ENCODE results near the gene NDUFS4.

The NDUFS4 gene

GRCh38 chr5:53594419-53594818 is 34.0 kb downstream of the NDUFS4 start:
- TF ChIP-seq REST (IDR thresholded peaks at IDR 0.05; ENCODE audit: insufficient read depth in 1 of 2, low read depth in 2 of 2, low read length in 2 of 2): no peak

- TF ChIP-seq SIN3A (IDR thresholded peaks at IDR 0.05; ENCODE audit: borderline replicate concordance, insufficient read depth, low read length) (no peak), TAF1 (IDR thresholded peaks at IDR 0.05; ENCODE audit: borderline replicate concordance, insufficient read depth, low read length) (no peak), FOXP2 (optimal IDR thresholded peaks at IDR 0.05; ENCODE audit: borderline replicate concordance, extremely low read depth, extremely low read length, insufficient read depth) (no peak), POLR2AphosphoS5 (IDR thresholded peaks at IDR 0.05; ENCODE audit: low read depth, low read length) (no peak), REST (IDR thresholded peaks at IDR 0.05; ENCODE audit: insufficient read depth in 1 of 2, low read depth in 2 of 2, low read length in 2 of 2) (no peak)
Observed at GRCh38 chr5:53597894-53598293, 37.5 kb downstream of the NDUFS4 start.

- TF ChIP-seq SIN3A (IDR thresholded peaks at IDR 0.05; ENCODE audit: borderline replicate concordance, insufficient read depth, low read length) (no peak), REST (IDR thresholded peaks at IDR 0.05; ENCODE audit: insufficient read depth in 1 of 2, low read depth in 2 of 2, low read length in 2 of 2) (no peak), FOXP2 (optimal IDR thresholded peaks at IDR 0.05; ENCODE audit: borderline replicate concordance, extremely low read depth, extremely low read length, insufficient read depth) (no peak), POLR2AphosphoS5 (IDR thresholded peaks at IDR 0.05; ENCODE audit: low read depth, low read length) (no peak), TAF1 (IDR thresholded peaks at IDR 0.05; ENCODE audit: borderline replicate concordance, insufficient read depth, low read length) (no peak)
Observed at GRCh38 chr5:53601570-53601969, 41.1 kb downstream of the NDUFS4 start.

DNA sequence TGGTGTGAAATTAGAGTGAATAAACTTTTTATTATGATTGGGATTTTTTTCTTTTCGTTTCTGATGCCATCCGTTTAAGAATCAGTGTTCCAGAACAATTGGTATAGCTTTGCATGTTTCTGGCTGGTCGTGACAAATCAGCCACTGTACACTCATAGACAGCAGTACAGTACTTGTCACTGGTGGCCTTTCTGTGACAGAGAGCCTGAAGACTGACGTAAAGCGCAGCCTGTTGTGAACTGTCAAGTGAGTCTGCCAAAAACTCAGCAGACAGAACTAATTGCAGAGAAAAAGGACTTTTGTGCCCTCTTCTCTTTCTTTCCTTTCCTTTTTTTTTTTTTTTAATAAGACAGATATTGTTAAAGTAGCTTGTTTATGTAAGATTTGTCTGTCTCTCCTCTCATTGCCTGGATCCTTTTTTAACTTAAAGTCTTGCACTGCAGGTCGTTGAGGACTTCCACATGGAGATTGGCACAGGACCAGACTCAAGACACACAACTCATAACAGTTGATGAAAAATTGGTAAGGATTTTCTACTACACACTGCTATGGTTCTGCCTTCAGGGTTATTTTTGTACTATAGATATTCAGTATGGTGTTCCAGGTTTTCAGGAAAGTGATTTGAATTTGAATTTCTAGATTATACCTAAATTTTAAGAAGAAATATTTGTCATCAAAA is 42.7 kb downstream of the NDUFS4 start:
- TF ChIP-seq REST (IDR thresholded peaks at IDR 0.05; ENCODE audit: insufficient read depth in 1 of 2, low read depth in 2 of 2, low read length in 2 of 2): no peak
- TF ChIP-seq FOXP2 (optimal IDR thresholded peaks at IDR 0.05; ENCODE audit: borderline replicate concordance, extremely low read depth, extremely low read length, insufficient read depth): no peak
- TF ChIP-seq POLR2AphosphoS5 (IDR thresholded peaks at IDR 0.05; ENCODE audit: low read depth, low read length): no peak
- TF ChIP-seq SIN3A (IDR thresholded peaks at IDR 0.05; ENCODE audit: borderline replicate concordance, insufficient read depth, low read length): no peak
- no peak for TF ChIP-seq TAF1 (IDR thresholded peaks at IDR 0.05; ENCODE audit: borderline replicate concordance, insufficient read depth, low read length)

- TF ChIP-seq SIN3A (IDR thresholded peaks at IDR 0.05; ENCODE audit: borderline replicate concordance, insufficient read depth, low read length): no peak
- TF ChIP-seq FOXP2 (optimal IDR thresholded peaks at IDR 0.05; ENCODE audit: borderline replicate concordance, extremely low read depth, extremely low read length, insufficient read depth): no peak
- no peak for TF ChIP-seq REST (IDR thresholded peaks at IDR 0.05; ENCODE audit: insufficient read depth in 1 of 2, low read depth in 2 of 2, low read length in 2 of 2)
- TF ChIP-seq TAF1 (IDR thresholded peaks at IDR 0.05; ENCODE audit: borderline replicate concordance, insufficient read depth, low read length): no peak
- no peak for TF ChIP-seq POLR2AphosphoS5 (IDR thresholded peaks at IDR 0.05; ENCODE audit: low read depth, low read length)
Observed at GRCh38 chr5:53604309-53604708, 43.9 kb downstream of the NDUFS4 start.
